ENCODE data around the gene SPATA31C1. TPM values are rescaled to one million over a fixed set of nuclear protein-coding genes. Genes with fewer than 3 reads are reported as not detected.

SPATA31C1 gene
- total RNA-seq, 4 donors from 2014 or later = not detected

DNA sequence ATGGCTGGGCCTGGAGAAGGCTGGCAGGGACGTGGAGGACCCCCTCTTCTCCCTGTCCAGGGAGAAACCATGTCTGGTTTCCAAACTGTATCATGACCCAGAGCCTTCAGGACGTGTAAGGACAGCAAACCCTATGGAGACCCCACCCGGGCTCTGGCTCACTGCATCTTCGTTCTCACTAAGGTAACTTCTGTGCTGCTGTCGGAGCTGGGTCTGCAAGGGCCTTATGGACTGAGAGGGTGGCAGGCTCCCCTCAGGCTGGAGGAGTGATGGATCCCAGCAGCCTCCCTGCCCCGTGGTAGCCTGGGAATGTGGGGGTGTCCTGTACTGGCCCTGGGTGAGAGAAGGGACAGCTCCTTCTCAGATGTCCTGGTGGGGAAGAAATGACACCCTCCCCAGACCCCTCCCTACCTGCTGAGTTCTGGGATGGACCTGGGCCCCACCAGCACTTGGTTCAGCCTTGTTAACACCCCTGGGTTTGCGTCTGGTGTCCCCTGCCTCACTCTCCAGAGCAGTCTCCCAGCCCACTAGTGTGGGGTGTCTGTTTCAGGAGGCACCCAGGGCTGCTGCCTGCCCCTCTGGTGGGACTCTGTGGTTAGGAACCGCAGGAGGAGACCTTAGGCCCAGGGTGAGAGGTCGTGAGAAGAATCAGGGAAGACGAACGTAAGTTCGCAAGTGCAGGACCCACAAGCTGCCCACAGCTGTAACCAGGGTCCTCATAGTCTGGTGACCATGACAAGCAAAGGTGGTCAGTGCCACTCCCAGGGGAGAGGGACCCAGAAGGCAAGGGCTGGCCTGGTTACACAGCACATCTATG is 28.5 kb upstream of the SPATA31C1 start:
- no peak for DNase-seq (ENCODE audit: low spot score in 2 of 2)
- no peak overlapping the region for H3K4me3 ChIP-seq
- no peaks in the 10 kb centered on the region for H3K4me1 ChIP-seq
- 85% methylated on average over 10 of the region's 12 CpGs for WGBS
- peaks cover 5% of the 10 kb centered on the region for H3K27me3 ChIP-seq
- no peaks in the 10 kb centered on the region for H3K9me3 ChIP-seq
- H3K27ac ChIP-seq = no peak overlapping the region
- TF ChIP-seq EP300 (IDR thresholded peaks at IDR 0.05) = no peak
- TF ChIP-seq POLR2A (IDR thresholded peaks at IDR 0.05) = no peak
- no peak for TF ChIP-seq POLR2AphosphoS5 (IDR thresholded peaks at IDR 0.05)
- TF ChIP-seq, protein P1, sequence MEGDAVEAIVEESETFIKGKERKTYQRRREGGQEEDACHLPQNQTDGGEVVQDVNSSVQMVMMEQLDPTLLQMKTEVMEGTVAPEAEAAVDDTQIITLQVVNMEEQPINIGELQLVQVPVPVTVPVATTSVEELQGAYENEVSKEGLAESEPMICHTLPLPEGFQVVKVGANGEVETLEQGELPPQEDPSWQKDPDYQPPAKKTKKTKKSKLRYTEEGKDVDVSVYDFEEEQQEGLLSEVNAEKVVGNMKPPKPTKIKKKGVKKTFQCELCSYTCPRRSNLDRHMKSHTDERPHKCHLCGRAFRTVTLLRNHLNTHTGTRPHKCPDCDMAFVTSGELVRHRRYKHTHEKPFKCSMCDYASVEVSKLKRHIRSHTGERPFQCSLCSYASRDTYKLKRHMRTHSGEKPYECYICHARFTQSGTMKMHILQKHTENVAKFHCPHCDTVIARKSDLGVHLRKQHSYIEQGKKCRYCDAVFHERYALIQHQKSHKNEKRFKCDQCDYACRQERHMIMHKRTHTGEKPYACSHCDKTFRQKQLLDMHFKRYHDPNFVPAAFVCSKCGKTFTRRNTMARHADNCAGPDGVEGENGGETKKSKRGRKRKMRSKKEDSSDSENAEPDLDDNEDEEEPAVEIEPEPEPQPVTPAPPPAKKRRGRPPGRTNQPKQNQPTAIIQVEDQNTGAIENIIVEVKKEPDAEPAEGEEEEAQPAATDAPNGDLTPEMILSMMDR (IDR thresholded peaks at IDR 0.05) = no peak
- H3K36me3 ChIP-seq = no peaks in the 10 kb centered on the region

DNA sequence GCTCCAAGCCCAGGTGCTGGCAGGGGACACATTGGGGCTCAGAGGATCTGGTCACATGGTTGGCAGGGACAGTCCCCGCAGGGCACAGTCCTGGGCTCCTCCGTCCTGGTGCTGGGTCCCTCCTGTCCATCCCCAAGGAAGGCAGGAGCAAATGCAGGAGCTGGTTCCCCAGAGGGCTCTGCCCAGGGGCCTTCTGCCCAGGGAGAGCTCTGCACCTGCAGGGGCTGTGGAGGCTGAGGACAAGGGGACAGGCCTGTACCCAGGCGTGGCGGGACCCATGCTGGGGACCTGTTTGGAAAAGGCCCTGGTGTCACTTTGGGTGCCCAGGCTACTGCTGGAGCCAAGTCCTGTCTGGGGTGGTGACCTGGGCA is 27.9 kb upstream of the SPATA31C1 start:
- no peak overlapping the region for H3K27ac ChIP-seq
- no peak overlapping the region for H3K4me3 ChIP-seq
- peaks cover 5% of the 10 kb centered on the region for H3K27me3 ChIP-seq
- no peak for DNase-seq (ENCODE audit: low spot score in 2 of 2)
- no peaks in the 10 kb centered on the region for H3K4me1 ChIP-seq
- TF ChIP-seq EP300 (IDR thresholded peaks at IDR 0.05) = no peak
- no peaks in the 10 kb centered on the region for H3K9me3 ChIP-seq
- H3K36me3 ChIP-seq = no peaks in the 10 kb centered on the region
- no CpG with 5 or more reads among the region's 4 CpGs for WGBS

DNA sequence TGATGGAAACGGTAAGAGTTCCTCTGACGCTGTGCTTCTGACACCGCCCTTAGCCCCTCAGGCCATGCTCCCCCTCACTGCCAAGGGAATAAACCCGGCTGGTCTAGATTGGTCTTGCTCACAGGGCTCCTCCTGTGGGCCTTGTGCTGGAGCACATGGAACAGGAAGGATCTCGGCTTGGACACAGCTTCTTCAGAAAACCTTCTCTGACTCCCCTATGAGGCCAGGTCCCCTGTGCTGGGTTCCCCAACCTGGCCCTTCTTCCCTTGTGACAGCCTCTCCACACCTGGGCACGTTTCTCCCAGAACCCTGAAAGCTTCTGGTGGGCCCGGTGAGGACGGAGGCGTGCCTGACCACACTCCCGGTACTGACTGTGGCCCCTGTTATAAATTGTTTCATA is 26.9 kb upstream of the SPATA31C1 start:
- Histone ChIP-seq H3K36me3 (no peaks in the 10 kb centered on the region), H3K9me3 (no peaks in the 10 kb centered on the region), H3K4me1 (no peaks in the 10 kb centered on the region), H3K4me3 (no peak overlapping the region), H3K27me3 (peaks cover 5% of the 10 kb centered on the region), H3K27ac (no peak overlapping the region)
- WGBS = 77% methylated on average over 10 of the region's 10 CpGs
- no peak for DNase-seq (ENCODE audit: low spot score in 2 of 2)
- TF ChIP-seq EP300 (IDR thresholded peaks at IDR 0.05) (no peak), POLR2AphosphoS5 (IDR thresholded peaks at IDR 0.05) (no peak), POLR2A (IDR thresholded peaks at IDR 0.05) (no peak)
- TF ChIP-seq, protein P1 (IDR thresholded peaks at IDR 0.05) = no peak

DNA sequence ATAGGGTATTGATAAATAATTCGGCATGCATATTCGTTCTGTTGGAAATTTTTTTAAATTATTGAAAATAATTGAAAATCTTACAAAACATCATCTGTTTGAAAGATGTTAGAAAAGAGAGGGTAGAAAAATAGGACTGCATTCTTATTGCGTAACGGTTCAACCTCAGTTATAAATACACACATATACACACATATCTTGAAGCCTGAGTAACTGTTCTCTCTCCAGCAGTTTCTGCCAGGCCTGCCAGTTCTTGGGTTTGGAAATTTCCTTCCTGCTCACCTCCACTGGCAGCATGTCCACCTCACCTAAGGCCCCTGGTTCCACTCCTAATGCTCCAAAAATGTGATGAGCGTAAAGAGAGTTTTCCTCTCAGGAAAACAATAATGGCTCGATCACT is 26.0 kb upstream of the SPATA31C1 start:
- Histone ChIP-seq H3K4me3 (no peak overlapping the region), H3K4me1 (no peaks in the 10 kb centered on the region), H3K9me3 (no peaks in the 10 kb centered on the region), H3K27me3 (peaks cover 5% of the 10 kb centered on the region), H3K36me3 (no peaks in the 10 kb centered on the region), H3K27ac (no peak overlapping the region)
- no peak for DNase-seq (ENCODE audit: low spot score in 2 of 2)
- TF ChIP-seq, protein P1 (IDR thresholded peaks at IDR 0.05) = no peak
- TF ChIP-seq POLR2AphosphoS5 (IDR thresholded peaks at IDR 0.05) (no peak), EP300 (IDR thresholded peaks at IDR 0.05) (no peak), POLR2A (IDR thresholded peaks at IDR 0.05) (no peak)
- 85% methylated on average over 6 of the region's 6 CpGs for WGBS

DNA sequence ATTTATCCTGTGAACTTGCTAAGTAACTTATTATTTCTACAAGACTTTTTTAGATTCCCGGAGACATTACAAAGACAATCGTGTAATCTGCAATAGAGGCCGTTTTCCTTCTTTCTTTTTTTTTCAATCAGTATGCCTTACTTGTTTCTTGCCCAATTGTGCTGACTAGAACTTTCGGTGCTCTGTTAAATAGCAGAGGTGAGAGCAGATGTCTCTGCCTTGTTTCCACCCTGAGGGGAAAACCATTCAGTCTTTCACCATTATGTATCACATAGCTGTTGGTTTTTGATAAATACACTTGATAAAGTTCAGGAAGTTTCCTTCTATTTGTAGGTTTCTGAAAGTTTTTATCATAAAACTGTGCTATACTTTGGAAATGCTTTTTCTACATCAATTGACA is 24.8 kb upstream of the SPATA31C1 start:
- H3K27me3 ChIP-seq = peaks cover 9% of the 10 kb centered on the region
- no peak for DNase-seq (ENCODE audit: low spot score in 2 of 2)
- H3K9me3 ChIP-seq = no peaks in the 10 kb centered on the region
- WGBS = 80% methylated on average over 4 of the region's 4 CpGs
- H3K36me3 ChIP-seq = no peaks in the 10 kb centered on the region
- no peaks in the 10 kb centered on the region for H3K4me1 ChIP-seq
- TF ChIP-seq, protein P1 (IDR thresholded peaks at IDR 0.05) = no peak
- no peak for TF ChIP-seq EP300 (IDR thresholded peaks at IDR 0.05)
- no peak for TF ChIP-seq POLR2A (IDR thresholded peaks at IDR 0.05)
- no peak for TF ChIP-seq POLR2AphosphoS5 (IDR thresholded peaks at IDR 0.05)
- H3K4me3 ChIP-seq = no peak overlapping the region
- H3K27ac ChIP-seq = no peak overlapping the region
